GM19438 (cell line): ENCODE measurements around the gene AK3.

Experiments used
- ATAC-seq: cut with Tn5 transposase; IDR thresholded peaks from one replicate; pipeline ENCODE4 v1.9.1; 2021; ENCODE audit warnings: low read depth; ENCODE audit not compliant: unreplicated experiment

Gene AK3

GRCh38 chr9:4750023-4750673 is 9.1 kb upstream of the AK3 start:
- no peak for ATAC-seq

GRCh38 chr9:4748612-4749011 is 7.6 kb upstream of the AK3 start:
- ATAC-seq: no peak

- ATAC-seq: no peak
Measured at GRCh38 chr9:4746278-4747030, 5.5 kb upstream of the AK3 start.

- ATAC-seq: no peak
Measured at GRCh38 chr9:4743131-4743875, 2.3 kb upstream of the AK3 start.

GRCh38 chr9:4742246-4742645 is 1.2 kb upstream of the AK3 start:
- no peak for ATAC-seq

- ATAC-seq: peak; percentile 10
Measured at GRCh38 chr9:4741365-4742089, 525 bp upstream of the AK3 start.

- no peak for ATAC-seq
Measured at GRCh38 chr9:4740388-4740637, 689 bp downstream of the AK3 start.

- ATAC-seq: no peak
Measured at GRCh38 chr9:4739587-4740387, 1.2 kb downstream of the AK3 start.

- ATAC-seq: no peak
Measured at GRCh38 chr9:4738866-4739586, 2.0 kb downstream of the AK3 start.

- ATAC-seq: no peak
Measured at GRCh38 chr9:4734150-4734549, 6.9 kb downstream of the AK3 start.

GRCh38 chr9:4732890-4733289 is 8.1 kb downstream of the AK3 start:
- ATAC-seq: no peak

- no peak for ATAC-seq
Measured at GRCh38 chr9:4727593-4727992, 13.4 kb downstream of the AK3 start.

GRCh38 chr9:4725706-4726442 is 15.1 kb downstream of the AK3 start:
- no peak for ATAC-seq

GRCh38 chr9:4721736-4722135 is 19.3 kb downstream of the AK3 start:
- no peak for ATAC-seq

- ATAC-seq: no peak
Measured at GRCh38 chr9:4718911-4719310, 22.1 kb downstream of the AK3 start.

- ATAC-seq: no peak
Measured at GRCh38 chr9:4717815-4718214, 23.2 kb downstream of the AK3 start.

GRCh38 chr9:4716163-4716562 is 24.8 kb downstream of the AK3 start:
- ATAC-seq: no peak

GRCh38 chr9:4714266-4715016 is 26.6 kb downstream of the AK3 start:
- ATAC-seq: no peak
